ENCODE measurements around the gene TGFBI. TPM values are rescaled to one million over a fixed set of nuclear protein-coding genes. Genes with fewer than 3 reads are reported as not detected.
A peak's percentile ranks its signal among the peaks of the same experiment; 100 is the strongest.

Gene TGFBI
- total and polyA plus RNA-seq, 5 donors from 2014 or later: 1.5 to 3.7 (median 2.3) TPM

- Mint-ChIP-seq H3K4me3 (no peak overlapping the region), H3K9me3 (peaks cover 0 to 3% (median 0%) of the 10 kb centered on the region in 7 donors), H3K27ac (no peak overlapping the region), H3K27me3 (peaks cover 21% of the 10 kb centered on the region), H3K36me3 (no peaks in the 10 kb centered on the region), H3K4me1 (no peaks in the 10 kb centered on the region)
- Histone ChIP-seq H3K27ac (ENCODE audit: insufficient read depth, low read length, poor library complexity, severe bottlenecking) (no peak overlapping the region), H3K36me3 (ENCODE audit: control insufficient read depth, insufficient read depth, low read length) (no peaks in the 10 kb centered on the region), H3K4me3 (ENCODE audit: low read depth, low read length) (no peak overlapping the region), H3K9me3 (ENCODE audit: control insufficient read depth in 2 of 2, low read length in 2 of 2) (no peaks in the 10 kb centered on the region), H3K4me1 (ENCODE audit: control insufficient read depth, insufficient read depth, low read length, poor library complexity, severe bottlenecking) (no peaks in the 10 kb centered on the region), H3K27me3 (ENCODE audit: control insufficient read depth, insufficient read depth, low read length) (no peaks in the 10 kb centered on the region)
- DNase-seq (no peak), ATAC-seq (ENCODE audit: low read depth in 2 of 2) (no peak)
Measured at GRCh38 chr5:135988546-135988945, 40.2 kb upstream of the TGFBI start.

GRCh38 chr5:135989686-135990085 lies 39.1 kb upstream of the TGFBI start:
- no peak overlapping the region for H3K27ac ChIP-seq (ENCODE audit: insufficient read depth, low read length, poor library complexity, severe bottlenecking)
- H3K9me3 Mint-ChIP-seq: peaks cover 0 to 3% (median 0%) of the 10 kb centered on the region in 7 donors
- H3K36me3 Mint-ChIP-seq: no peaks in the 10 kb centered on the region
- no peak overlapping the region for H3K4me3 Mint-ChIP-seq
- H3K27me3 Mint-ChIP-seq: peaks cover 28% of the 10 kb centered on the region
- no peaks in the 10 kb centered on the region for H3K36me3 ChIP-seq (ENCODE audit: control insufficient read depth, insufficient read depth, low read length)
- no peak overlapping the region for H3K27ac Mint-ChIP-seq
- H3K4me1 Mint-ChIP-seq: no peaks in the 10 kb centered on the region
- H3K4me1 ChIP-seq (ENCODE audit: control insufficient read depth, insufficient read depth, low read length, poor library complexity, severe bottlenecking): no peaks in the 10 kb centered on the region
- DNase-seq (no peak), ATAC-seq (ENCODE audit: low read depth in 2 of 2) (no peak)
- no peak overlapping the region for H3K4me3 ChIP-seq (ENCODE audit: low read depth, low read length)
- no peaks in the 10 kb centered on the region for H3K27me3 ChIP-seq (ENCODE audit: control insufficient read depth, insufficient read depth, low read length)
- H3K9me3 ChIP-seq (ENCODE audit: control insufficient read depth in 2 of 2, low read length in 2 of 2): no peaks in the 10 kb centered on the region

- DNase-seq (no peak), ATAC-seq (ENCODE audit: low read depth in 2 of 2) (no peak)
- no peaks in the 10 kb centered on the region for H3K4me1 ChIP-seq (ENCODE audit: control insufficient read depth, insufficient read depth, low read length, poor library complexity, severe bottlenecking)
- peaks cover 0 to 3% (median 0%) of the 10 kb centered on the region in 7 donors for H3K9me3 Mint-ChIP-seq
- H3K36me3 ChIP-seq (ENCODE audit: control insufficient read depth, insufficient read depth, low read length): no peaks in the 10 kb centered on the region
- H3K4me3 Mint-ChIP-seq: no peak overlapping the region
- peaks cover 2% of the 10 kb centered on the region for H3K27me3 ChIP-seq (ENCODE audit: control insufficient read depth, insufficient read depth, low read length)
- H3K9me3 ChIP-seq (ENCODE audit: control insufficient read depth in 2 of 2, low read length in 2 of 2): no peaks in the 10 kb centered on the region
- no peaks in the 10 kb centered on the region for H3K36me3 Mint-ChIP-seq
- no peak overlapping the region for H3K27ac ChIP-seq (ENCODE audit: insufficient read depth, low read length, poor library complexity, severe bottlenecking)
- H3K27me3 Mint-ChIP-seq: peaks cover 31% of the 10 kb centered on the region
- no peaks in the 10 kb centered on the region for H3K4me1 Mint-ChIP-seq
- no peak overlapping the region for H3K4me3 ChIP-seq (ENCODE audit: low read depth, low read length)
- H3K27ac Mint-ChIP-seq: peak overlapping the region in 1 of 3 donors; percentile 53
Measured at GRCh38 chr5:135990528-135991255, 38.1 kb upstream of the TGFBI start.

GRCh38 chr5:135991429-135991828 lies 37.4 kb upstream of the TGFBI start:
- Mint-ChIP-seq H3K36me3 (no peaks in the 10 kb centered on the region), H3K27ac (no peak overlapping the region), H3K27me3 (peaks cover 29% of the 10 kb centered on the region), H3K4me3 (no peak overlapping the region), H3K9me3 (peaks cover 0 to 3% (median 0%) of the 10 kb centered on the region in 7 donors), H3K4me1 (no peaks in the 10 kb centered on the region)
- no peak overlapping the region for H3K4me3 ChIP-seq (ENCODE audit: low read depth, low read length)
- peaks cover 2% of the 10 kb centered on the region for H3K27me3 ChIP-seq (ENCODE audit: control insufficient read depth, insufficient read depth, low read length)
- H3K36me3 ChIP-seq (ENCODE audit: control insufficient read depth, insufficient read depth, low read length): no peaks in the 10 kb centered on the region
- H3K27ac ChIP-seq (ENCODE audit: insufficient read depth, low read length, poor library complexity, severe bottlenecking): no peak overlapping the region
- H3K9me3 ChIP-seq (ENCODE audit: control insufficient read depth in 2 of 2, low read length in 2 of 2): no peaks in the 10 kb centered on the region
- no peak for ATAC-seq (ENCODE audit: low read depth in 2 of 2)
- H3K4me1 ChIP-seq (ENCODE audit: control insufficient read depth, insufficient read depth, low read length, poor library complexity, severe bottlenecking): no peaks in the 10 kb centered on the region
- no peak for DNase-seq

GRCh38 chr5:135993335-135993879 lies 35.4 kb upstream of the TGFBI start:
- no peaks in the 10 kb centered on the region for H3K36me3 Mint-ChIP-seq
- Histone ChIP-seq H3K27me3 (ENCODE audit: control insufficient read depth, insufficient read depth, low read length) (peaks cover 2% of the 10 kb centered on the region), H3K9me3 (ENCODE audit: control insufficient read depth in 2 of 2, low read length in 2 of 2) (no peaks in the 10 kb centered on the region), H3K27ac (ENCODE audit: insufficient read depth, low read length, poor library complexity, severe bottlenecking) (no peak overlapping the region), H3K36me3 (ENCODE audit: control insufficient read depth, insufficient read depth, low read length) (no peaks in the 10 kb centered on the region), H3K4me1 (ENCODE audit: control insufficient read depth, insufficient read depth, low read length, poor library complexity, severe bottlenecking) (no peaks in the 10 kb centered on the region), H3K4me3 (ENCODE audit: low read depth, low read length) (no peak overlapping the region)
- no peaks in the 10 kb centered on the region for H3K4me1 Mint-ChIP-seq
- H3K27ac Mint-ChIP-seq: no peak overlapping the region
- no peak for ATAC-seq (ENCODE audit: low read depth in 2 of 2)
- no peak overlapping the region for H3K4me3 Mint-ChIP-seq
- peaks cover 0 to 5% (median 0%) of the 10 kb centered on the region in 7 donors for H3K9me3 Mint-ChIP-seq
- DNase-seq: no peak
- peaks cover 31% of the 10 kb centered on the region for H3K27me3 Mint-ChIP-seq

GRCh38 chr5:135993880-135994636 lies 34.7 kb upstream of the TGFBI start:
- H3K9me3 ChIP-seq (ENCODE audit: control insufficient read depth in 2 of 2, low read length in 2 of 2): no peaks in the 10 kb centered on the region
- no peaks in the 10 kb centered on the region for H3K4me1 ChIP-seq (ENCODE audit: control insufficient read depth, insufficient read depth, low read length, poor library complexity, severe bottlenecking)
- Mint-ChIP-seq H3K4me3 (no peak overlapping the region), H3K4me1 (no peaks in the 10 kb centered on the region), H3K36me3 (no peaks in the 10 kb centered on the region), H3K27ac (no peak overlapping the region), H3K9me3 (peaks cover 0 to 5% (median 0%) of the 10 kb centered on the region in 7 donors), H3K27me3 (peaks cover 31% of the 10 kb centered on the region)
- H3K27ac ChIP-seq (ENCODE audit: insufficient read depth, low read length, poor library complexity, severe bottlenecking): no peak overlapping the region
- no peak overlapping the region for H3K4me3 ChIP-seq (ENCODE audit: low read depth, low read length)
- H3K27me3 ChIP-seq (ENCODE audit: control insufficient read depth, insufficient read depth, low read length): peaks cover 2% of the 10 kb centered on the region
- ATAC-seq (ENCODE audit: low read depth in 2 of 2) (no peak), DNase-seq (no peak)
- H3K36me3 ChIP-seq (ENCODE audit: control insufficient read depth, insufficient read depth, low read length): no peaks in the 10 kb centered on the region

- Histone ChIP-seq H3K4me1 (ENCODE audit: control insufficient read depth, insufficient read depth, low read length, poor library complexity, severe bottlenecking) (no peaks in the 10 kb centered on the region), H3K4me3 (ENCODE audit: low read depth, low read length) (no peak overlapping the region), H3K27me3 (ENCODE audit: control insufficient read depth, insufficient read depth, low read length) (peaks cover 2% of the 10 kb centered on the region), H3K9me3 (ENCODE audit: control insufficient read depth in 2 of 2, low read length in 2 of 2) (no peaks in the 10 kb centered on the region), H3K27ac (ENCODE audit: insufficient read depth, low read length, poor library complexity, severe bottlenecking) (no peak overlapping the region), H3K36me3 (ENCODE audit: control insufficient read depth, insufficient read depth, low read length) (no peaks in the 10 kb centered on the region)
- H3K4me1 Mint-ChIP-seq: no peaks in the 10 kb centered on the region
- ATAC-seq (ENCODE audit: low read depth in 2 of 2) (no peak), DNase-seq (no peak)
- H3K4me3 Mint-ChIP-seq: no peak overlapping the region
- no peak overlapping the region for H3K27ac Mint-ChIP-seq
- peaks cover 0 to 5% (median 0%) of the 10 kb centered on the region in 7 donors for H3K9me3 Mint-ChIP-seq
- peaks cover 33% of the 10 kb centered on the region for H3K27me3 Mint-ChIP-seq
- H3K36me3 Mint-ChIP-seq: no peaks in the 10 kb centered on the region
Measured at GRCh38 chr5:135995976-135996375, 32.8 kb upstream of the TGFBI start.

Measured in CD4-positive, CD25-positive, alpha-beta regulatory T cell (primary cell).